NCI-H1105 (cell line): Measurements from ENCODE around the gene KCNS1.
"Not testable (repeated sequence)": the region's sequence is repeated elsewhere in the genome, so short reads cannot be mapped to it uniquely, and the experiment has no call there.

Experiments used
- DNase-seq: peaks from one replicate; lab custom pipeline; 2025; lab: John Stamatoyannopoulos, UW

KCNS1 gene

DNA sequence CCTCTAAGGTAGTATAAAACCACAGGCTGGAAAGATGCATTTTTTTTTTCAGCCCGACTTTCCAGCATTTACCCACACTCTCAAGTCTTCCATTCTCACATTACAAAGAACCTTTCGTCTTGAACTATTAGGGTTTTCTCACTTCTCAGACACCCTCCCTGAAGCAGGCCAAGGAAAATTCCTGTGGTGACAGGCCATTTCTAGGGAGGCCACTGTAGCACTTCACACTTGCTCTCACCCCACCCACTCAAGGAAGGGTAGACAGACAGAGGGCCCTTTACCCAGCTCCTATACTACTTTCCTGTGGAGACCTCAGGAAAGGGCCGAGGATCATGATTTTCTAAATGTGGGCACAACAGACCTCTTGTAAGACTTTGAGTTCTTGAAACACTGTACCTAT is 27.7 kb downstream of the KCNS1 start:
- DNase-seq: no peak

DNA sequence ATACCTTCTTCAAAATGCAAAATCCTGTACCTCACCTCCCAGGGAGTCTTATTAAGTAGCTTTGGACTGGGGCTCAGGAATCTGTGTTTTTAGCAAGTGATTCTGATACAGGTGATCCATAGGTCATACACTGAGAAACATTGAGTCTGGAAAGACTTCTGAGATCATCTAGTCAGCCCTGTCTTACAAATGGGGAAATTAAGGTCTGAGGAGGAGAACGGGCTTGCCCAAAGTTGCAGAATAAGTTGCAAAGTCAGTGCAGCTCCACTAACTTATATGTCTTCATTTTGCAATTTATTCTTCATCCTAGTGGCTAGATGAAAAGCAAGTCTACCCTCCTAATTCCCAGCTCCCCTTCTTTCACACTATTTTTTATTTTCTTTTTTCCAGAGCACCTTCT is 28.9 kb downstream of the KCNS1 start:
- no peak for DNase-seq

DNA sequence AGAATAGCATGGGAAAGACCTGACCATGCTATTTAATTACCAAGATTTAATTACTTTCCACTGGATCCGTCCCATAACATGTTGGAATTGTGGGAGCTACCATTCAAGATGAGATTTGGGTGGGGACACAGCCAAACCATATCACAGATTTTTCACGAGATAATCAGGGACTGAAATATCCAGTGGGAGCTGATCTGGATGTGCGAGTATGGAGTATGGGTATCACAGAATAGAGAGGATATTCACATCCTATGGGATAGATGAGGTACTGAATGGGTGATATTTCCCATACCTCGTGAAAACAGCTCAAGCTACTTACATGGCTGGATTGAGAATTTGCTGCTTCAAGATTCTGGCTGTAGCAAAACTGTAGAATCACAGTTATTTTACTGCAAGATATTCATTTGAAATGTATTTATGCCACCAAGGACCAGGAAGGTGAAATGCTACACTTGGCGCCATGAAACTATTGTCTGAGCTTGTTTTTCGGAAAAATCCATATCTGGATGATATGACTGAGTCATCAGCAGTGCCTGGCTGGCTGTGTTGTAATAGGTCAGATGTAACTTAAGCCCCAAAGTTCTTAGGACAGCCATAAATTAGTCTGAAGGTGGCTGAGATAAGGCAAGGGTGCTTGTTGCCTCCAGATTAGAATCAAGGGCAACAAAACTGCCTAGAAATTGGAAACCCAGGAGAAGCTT is 29.8 kb downstream of the KCNS1 start:
- no peak for DNase-seq

DNA sequence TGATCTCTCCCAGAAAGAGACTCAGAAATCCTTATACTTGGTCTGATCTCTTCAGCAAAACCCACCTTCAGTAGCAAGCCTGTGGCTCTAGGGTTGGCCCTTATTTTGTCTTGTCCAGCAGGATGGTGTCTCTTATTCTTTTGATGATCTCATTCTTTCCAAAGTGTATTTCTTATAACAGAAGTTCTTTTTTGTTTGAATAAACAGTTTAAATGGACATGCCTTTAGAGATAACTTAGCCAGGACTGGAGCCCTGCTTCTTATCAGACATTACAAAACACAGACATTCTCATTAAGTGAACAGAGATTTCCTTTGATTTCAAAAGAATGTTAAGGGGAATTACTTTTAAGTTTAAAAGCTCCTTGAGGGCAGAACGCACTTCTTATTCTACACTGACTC is 31.7 kb downstream of the KCNS1 start:
- no peak for DNase-seq

DNA sequence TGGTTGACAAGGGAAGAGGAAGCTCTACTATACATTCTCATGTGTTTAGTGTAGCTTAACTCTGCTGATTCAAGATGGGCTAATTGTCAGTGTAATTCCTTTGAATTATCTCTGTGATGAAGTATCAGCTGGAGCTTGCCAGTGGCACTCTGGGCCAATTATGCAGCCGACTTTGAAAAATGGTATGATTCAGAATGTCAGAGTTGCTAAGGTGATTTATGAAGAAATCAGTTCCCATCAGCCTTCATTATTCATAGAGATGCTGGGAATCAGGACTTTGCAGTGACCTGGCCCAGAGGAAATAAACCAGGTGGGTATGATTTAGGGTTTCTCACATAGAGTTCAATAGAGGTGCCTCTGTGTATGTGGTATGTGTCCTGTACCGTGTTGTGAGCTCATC is 33.4 kb downstream of the KCNS1 start:
- no peak for DNase-seq

DNA sequence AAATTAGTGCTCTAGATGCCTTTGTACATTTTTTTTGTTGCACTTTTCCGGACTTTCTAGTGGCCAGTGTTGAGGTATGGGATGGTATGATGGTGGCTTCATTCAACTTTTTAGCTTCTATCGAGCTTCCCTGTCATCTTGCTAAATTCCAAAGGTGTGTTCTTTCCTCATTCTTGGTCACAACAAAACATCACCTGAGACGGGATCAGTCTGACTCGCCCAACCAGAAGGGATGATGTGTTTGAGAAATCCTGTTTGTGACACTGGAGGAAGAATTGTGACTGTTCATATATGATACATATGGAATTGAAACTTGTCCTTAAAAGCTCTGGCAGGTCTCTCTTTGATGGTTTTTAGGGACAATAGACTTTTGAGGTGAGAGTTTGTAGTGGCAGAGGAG is 33.8 kb downstream of the KCNS1 start:
- no peak for DNase-seq

DNA sequence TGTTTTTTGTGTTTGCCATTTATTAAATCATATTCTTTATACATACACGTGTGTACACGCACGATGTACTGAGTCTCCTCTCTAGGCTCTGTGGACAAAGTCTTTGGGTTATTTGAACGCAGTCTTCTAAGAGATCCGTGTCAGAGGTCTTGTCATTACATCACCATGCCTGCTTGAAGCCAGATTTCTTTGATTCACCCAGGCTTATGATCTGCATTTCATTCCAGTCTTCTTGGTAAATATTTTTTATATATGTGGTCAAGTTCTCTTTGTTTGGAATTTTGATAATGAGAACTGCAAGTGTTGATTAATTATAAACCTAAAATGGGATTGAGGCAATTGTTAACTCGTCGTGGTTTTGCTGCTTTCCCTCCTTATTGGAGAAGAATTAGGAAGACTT is 34.6 kb downstream of the KCNS1 start:
- no peak for DNase-seq

DNA sequence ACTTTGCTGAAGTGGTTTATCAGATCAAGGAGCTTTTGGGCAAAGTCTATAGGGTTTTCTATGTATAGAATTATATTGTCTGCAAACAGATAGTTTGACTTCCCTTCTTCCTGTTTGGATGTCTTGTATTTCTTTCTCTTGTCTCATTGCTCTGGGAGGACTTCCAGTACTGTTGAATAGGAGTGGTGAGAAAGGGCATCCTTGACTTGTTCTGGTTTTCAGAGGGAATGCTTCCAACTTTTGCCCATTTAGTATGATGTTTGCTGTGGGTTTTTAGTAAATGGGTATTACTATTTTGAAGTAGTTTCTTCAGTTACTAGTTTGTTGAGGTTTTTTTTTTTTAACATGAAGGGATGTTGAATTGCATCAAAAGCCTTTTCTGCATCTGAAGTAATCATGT is 36.1 kb downstream of the KCNS1 start:
- no peak for DNase-seq

DNA sequence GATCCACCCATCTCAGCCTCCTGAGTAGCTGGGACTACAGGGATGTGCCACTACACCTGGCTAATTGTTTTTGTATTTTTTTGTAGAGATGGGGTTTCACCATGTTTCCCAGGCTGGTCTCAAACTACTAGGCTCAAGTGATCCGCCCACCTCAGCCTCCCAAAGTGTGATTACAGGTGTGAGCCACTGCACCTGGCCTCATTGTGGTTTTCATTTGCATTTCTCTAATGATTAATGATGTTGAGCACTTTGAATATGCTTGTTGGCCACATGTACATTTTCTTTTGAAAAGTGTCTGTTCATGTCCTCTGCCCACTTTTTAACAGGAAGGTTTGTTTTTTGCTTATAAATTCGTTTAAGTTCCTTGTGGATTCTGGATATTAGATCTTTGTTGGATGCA is 37.8 kb downstream of the KCNS1 start:
- not testable (repeated sequence) for DNase-seq

DNA sequence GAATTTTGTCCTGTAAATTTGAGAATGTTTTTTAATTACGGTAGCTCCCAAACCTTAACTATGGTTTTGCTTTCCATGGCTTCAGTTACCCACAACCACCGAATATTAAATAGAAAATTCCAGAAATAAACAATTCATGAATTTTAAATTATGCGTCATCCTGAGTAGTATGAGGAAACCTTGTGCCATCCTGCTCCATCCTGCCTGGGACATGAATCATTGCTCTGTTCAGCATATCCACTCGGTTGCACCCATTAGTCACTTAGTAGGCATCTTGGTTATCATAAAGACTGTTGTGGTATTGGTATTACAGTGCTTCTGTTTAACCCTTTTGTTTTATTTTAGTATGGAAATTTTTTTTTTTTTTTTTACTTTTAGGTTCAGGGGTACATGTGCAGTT is 39.7 kb downstream of the KCNS1 start:
- DNase-seq: no peak

DNA sequence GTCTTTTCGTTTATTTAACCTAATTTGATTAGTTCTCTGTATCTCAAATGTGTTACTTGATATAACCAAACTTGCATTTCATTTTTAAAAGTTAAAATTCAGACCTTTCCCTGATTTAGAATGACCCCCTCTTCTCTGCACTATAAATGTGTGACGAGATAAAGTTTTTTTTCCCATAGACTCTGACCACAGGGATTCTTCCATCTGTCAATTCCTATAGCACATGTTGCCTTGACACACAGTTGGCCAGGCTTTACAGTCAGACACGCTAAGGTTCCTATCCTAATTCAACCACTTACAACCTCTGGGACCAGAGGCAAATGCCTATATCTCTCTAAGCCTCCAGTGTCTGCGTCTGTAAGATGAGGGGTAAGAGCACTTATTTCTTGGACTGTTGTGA is 40.6 kb downstream of the KCNS1 start:
- DNase-seq: no peak

DNA sequence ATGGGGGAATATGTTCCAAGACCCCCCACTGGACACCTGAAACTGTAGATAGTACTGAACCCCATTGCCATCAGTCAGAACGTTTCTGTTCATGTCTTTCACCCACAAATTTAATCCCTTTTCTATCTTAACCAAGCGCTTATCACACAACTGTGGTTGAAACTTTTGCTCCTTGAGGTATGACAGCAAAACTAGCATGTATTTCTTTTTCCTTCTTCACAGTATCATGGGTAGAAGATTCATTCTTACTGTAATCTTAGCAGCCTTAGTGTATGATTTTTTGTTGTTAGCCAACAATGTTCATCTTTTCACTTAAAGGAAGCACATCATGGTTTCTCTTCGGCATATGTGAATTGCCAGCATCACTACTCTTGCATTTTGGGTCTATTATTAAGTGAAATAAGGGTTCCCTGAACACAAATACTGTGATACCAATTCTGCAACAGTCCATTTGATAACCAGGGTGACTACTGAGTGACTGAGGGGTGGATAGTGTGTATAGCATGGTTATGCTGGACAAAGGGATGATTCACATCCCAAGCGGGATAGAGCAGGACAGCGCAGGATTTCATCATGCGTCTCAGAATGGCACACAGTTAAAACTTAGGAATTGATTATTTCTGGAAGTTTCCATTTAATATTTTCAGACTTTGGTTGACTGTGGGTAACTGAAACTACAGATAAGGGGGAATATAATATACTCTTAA is 41.8 kb downstream of the KCNS1 start:
- DNase-seq: no peak

DNA sequence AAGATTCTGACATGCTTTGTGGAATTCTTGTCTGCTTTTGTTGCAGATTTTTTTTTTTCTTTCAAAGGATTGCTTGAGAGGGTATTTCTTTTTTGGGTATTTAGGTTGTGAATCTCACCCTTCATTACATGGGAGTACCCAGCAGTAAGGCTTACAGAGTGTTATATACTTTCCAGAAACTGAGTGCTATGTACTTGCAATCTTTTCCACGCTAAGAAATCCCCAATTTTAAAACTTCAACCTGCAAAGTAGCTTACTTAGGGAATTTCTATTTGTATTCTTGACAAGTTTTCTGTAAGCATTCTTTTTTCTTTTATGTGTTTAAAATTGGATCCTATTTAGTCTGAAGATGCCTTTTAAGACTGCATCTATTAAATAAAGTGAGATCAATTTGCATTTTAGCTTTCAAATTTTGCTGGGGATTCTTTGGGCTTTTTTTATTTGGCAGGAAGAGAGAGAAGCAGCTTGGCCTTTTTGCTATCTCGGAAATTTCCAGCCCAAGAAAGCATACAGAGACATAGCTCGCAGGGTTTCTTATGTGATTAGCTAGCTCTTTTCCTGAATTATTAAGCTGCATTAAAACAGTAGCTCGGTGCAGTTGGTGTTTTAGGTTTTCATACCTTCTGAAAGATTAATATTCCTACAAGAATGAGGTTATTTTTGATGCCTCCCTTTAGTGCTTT is 42.6 kb downstream of the KCNS1 start:
- DNase-seq: no peak

DNA sequence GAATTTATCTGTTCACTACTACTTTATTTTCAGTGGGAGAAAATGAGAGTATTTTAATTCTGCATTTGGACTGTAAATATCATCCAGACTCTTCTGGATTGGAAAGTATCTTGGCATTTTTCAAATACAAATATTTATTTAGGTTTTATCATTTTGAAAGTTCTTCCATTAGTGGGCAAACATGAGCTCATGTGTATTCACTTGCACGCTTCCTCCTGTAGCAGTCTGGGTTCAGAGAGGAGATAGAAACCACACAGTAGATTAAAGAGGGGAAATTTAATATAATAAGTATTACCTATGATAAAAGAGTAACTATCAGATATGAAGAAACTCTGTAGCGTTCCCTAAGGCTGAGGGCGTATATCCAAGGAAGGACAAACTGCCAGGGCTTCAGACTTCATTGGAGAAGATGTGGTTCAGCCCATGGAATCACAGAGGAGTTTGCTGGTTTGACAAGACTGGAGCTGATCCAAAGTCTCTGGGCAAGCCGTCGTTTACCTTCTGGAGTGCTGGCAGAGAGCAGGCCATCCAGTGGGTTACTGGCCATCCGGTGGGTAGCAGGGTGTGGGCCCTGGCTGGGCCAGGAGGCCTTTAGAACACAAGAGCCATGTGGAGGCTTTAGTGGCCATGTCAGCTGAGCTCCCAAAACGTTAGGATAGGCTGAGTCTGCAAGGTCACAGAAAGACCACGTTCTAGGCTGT is 44.3 kb downstream of the KCNS1 start:
- DNase-seq: no peak

DNA sequence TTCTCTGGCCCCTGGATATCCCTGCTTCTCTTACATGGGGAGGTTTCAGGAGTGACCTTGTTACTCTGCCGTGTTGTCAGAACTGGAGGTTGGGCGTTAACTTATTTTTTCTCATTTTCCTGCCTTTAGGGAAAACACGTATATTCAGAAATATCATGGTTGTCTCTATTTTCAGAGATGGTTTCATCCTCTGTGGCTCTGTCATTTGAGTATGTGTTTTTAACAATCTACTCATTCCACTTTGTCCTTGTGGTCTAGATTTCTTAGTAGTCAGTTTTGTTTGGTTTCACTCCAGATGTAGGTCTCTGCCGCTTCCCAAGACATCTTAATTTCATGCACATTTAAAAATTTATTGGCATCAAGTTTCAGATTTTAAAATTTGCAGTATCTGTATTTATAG is 45.9 kb downstream of the KCNS1 start:
- no peak for DNase-seq

DNA sequence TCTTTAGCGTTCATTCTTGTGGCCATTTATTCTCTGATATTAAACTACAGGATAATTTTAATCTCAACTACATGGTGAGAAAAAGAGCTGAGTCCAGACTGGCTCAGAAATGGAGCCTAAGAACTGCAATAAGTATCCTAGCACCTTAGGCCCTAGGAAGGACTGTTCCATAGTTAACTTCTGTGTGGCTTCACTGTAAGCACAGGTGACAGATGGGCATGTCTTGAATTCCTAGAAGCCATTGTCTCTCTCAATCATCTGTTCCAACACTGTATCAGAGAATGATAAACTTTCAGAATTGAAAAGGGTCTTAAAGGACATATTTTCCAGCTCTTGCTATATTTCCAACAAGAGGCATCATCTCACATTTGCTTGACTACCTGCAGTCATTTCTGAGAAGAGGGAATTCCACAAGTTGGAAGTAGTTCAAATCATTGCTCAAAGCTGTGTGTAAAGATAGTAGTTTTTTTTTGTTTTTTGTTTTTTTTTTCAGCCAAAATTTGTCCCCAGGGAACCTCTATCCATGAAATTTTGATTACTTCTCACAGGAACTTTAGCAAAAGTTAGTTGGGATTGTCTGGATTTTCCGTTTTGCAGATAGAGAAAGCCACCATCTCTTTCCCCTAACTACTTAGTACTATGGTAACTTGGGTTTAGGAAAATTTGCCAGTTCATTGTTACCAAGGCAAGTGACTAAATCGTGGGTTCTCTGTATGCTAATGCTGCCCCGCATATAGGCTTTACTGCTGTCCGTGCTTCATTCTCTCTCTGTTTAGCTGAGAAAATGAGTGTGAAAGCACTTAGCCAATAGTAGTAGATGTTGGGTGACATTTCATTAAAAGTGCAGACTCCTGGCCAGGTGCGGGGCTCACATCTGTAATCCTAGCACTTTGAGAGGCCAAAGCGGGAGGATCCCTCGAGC is 47.2 kb downstream of the KCNS1 start:
- DNase-seq: no peak

DNA sequence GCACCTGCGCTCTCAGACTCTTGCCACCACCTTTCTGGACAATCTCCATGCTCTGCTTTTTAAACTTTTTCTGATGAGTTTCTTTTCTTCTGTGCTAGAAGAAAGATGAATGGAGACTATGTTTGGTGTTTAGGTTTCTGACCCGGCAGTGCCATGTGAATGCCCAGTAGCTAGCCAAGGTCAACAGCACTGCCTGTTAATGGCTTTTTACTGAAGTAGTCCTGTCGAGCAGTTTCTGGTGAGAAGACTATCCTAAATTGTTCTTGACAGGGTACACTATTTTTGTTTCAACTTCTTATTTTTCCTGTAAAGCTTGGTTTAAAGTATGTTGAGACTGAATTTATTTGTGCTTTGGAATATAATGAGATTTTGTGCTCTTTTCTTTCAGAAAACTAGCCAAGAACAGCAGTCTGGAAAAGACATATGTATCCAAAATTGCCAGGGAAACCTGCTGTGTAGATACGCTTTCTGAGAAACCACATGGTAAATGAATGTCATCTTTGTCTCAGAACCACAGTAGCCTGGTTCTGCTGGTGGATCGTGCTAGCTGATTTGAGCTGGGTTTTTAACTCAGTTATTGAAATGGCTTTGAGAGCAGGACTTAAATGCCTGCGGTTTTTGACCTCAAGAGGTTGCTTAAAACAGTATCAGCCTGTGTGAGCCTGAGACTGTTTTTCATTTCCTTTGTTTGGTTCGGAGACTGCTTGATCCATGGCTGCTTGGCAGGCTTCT is 48.1 kb downstream of the KCNS1 start:
- no peak for DNase-seq

DNA sequence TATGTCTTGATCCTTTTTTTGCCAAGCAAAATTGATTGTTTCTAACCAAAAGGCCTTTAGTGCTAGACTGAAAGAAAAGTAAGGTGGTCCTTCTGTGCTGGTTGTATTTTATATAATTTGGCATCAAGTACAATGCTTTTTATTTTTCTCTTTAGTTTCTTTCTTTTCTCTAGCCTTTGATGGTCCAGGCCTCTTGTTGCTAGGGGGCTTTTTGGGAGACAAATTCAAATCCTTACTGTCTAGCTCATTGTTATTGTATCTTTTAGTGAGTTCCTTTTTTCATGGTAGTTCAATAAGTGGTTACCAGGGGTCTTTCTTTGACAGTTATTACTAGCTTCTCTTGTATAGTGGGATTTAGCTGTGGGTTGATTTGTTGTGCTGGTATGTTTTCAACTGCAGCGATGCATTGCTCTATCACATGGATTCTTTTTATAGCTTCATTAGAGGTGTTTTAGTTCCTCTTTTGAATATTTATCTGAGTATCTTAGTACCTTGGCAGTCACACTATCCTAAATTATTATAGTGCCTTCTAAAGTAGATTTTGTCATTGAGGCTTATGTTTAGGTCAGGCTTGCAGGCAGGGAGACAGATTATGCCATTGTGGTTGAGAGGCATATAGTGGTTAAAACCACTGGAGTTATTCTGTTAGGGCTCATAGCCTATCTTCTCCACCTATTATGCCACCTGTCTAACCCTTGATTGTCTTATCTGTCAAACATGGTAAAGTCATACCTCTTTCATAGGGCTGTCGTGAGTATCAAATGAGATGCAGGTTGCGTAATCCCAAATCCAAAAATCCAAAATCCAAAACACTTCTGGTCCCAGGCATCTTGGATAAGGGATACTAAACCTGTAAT is 49.5 kb downstream of the KCNS1 start:
- no peak for DNase-seq

DNA sequence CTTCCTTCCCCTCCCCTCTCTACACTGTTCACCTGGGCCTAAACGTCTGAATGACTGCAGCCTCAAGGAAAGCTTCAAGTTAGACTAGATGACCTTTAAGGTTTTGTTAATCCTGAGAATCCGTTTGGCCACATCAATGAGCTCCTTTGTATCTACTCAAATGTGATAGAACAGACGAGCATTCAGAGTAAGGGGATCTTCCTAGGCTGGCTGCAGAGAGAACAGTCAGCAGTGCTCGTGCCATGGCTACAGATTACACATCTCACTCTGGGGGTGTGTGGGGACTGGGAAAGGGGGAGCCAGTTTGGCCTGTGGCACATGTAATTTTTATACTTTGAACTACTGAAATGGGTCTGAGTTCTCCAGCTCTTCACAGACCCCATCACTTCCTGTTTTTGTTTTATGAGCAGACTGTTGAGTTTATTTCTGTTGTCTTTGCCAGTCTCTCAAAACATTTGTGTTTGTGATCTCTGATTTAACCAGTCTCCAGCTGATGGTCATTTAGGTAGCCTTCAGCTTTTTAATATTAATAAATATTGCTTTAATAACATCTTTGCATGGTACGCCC is 50.9 kb downstream of the KCNS1 start:
- no peak for DNase-seq

DNA sequence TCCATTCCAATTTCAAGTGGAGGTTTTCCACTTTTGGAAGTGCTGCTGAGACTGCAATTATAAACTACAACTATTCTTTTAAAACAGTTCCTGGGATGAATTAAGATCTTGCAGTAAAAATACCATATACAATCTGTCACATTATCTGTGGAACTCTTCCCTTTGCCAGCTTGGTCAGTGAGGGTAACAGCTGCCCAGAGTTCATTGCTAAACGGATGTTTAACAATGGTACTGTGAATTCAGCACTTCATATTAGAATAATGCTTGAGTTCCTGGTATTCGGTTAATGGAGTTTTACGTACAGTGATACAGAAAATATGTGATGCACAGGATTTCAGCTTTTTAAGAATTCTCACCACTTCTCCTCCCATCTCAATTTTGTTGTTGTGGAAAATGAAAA is 51.5 kb downstream of the KCNS1 start:
- no peak for DNase-seq
